ENCODE measurements around the gene CCDC178.

DNA sequence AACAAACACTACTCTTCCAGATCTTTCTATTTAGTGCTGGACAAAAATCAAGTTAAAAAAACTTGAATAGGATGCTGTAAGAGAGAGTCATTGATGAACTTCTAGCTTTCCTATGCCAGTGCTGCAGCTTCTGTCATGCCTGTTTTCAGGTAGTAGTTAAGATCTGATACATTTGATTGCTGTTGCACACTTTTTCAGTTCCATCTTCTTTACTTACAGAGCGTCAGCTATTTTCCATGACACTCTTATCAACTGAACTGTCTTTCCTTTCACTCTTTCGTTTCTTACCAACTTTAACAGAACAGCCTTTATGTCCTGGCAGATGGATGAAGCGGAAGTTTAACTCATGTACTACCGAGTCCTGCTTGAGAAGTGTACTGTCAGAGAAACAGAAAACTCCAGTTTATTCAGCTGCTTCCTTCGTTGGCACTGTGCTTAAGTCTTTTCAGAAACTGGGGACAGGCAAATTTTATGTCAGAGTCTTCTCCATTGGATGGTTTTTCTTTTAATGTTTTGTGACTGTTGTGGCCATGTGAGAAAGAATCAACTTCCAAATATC, 521.8 kb downstream of the CCDC178 start:
- TF ChIP-seq EZH2 (IDR thresholded peaks at IDR 0.05) (no peak), POLR2AphosphoS5 (IDR thresholded peaks at IDR 0.05; ENCODE audit: borderline replicate concordance, low read depth, low read length) (no peak)

All from SK-N-MC (cell line).